ENCODE results near the gene DHX34. TPM values are rescaled to one million over a fixed set of nuclear protein-coding genes. Genes with fewer than 3 reads are reported as not detected.

The DHX34 gene
- total RNA-seq, 1 donor from 2014 or later: 20.0 TPM

GRCh38 chr19:47417746-47418691 is 68.9 kb downstream of the DHX34 start:
- Mint-ChIP-seq H3K9me3 (no peaks in the 10 kb centered on the region), H3K27ac (no peak overlapping the region), H3K4me3 (peak overlapping the region; percentile 44), H3K36me3 (ENCODE audit: low read depth) (no peaks in the 10 kb centered on the region), H3K4me1 (peaks cover 14% of the 10 kb centered on the region), H3K27me3 (peaks cover 69% of the 10 kb centered on the region)
- ChIA-PET POLR2A (no interaction called here), CTCF (no interaction called here)
- peak; percentile 28 for ATAC-seq (ENCODE audit: low read depth)
- intact Hi-C loops (cut with micrococcal nuclease): no loop called here
- TF ChIP-seq CTCF (IDR thresholded peaks at IDR 0.05): no peak
- no peak for DNase-seq

- CTCF ChIA-PET: no interaction called here
- intact Hi-C loops (cut with micrococcal nuclease): no loop called here
- Mint-ChIP-seq H3K4me3 (peak overlapping the region; percentile 32), H3K36me3 (ENCODE audit: low read depth) (no peaks in the 10 kb centered on the region), H3K27me3 (peaks cover 70% of the 10 kb centered on the region), H3K4me1 (peaks cover 14% of the 10 kb centered on the region), H3K27ac (no peak overlapping the region), H3K9me3 (no peaks in the 10 kb centered on the region)
- POLR2A ChIA-PET: no interaction called here
- no peak for TF ChIP-seq CTCF (IDR thresholded peaks at IDR 0.05)
- no peak for ATAC-seq (ENCODE audit: low read depth)
- DNase-seq: no peak
These were observed 69.5 kb downstream of the DHX34 start for GRCh38 chr19:47418692-47419029.

- H3K4me1 Mint-ChIP-seq: peaks cover 14% of the 10 kb centered on the region
- H3K4me3 Mint-ChIP-seq: peak within 1 kb of the TSS; percentile 32
- H3K36me3 Mint-ChIP-seq (ENCODE audit: low read depth): no peaks in the 10 kb centered on the region
- peaks cover 69% of the 10 kb centered on the region for H3K27me3 Mint-ChIP-seq
- intact Hi-C loops (cut with micrococcal nuclease): no loop called here
- H3K27ac Mint-ChIP-seq: no peak within 1 kb of the TSS
- ChIA-PET CTCF (no interaction called here), POLR2A (interaction anchor here (0.5 to 0.6 kb wide), 2 partner anchors 37 to 191 kb away, joined by 4 to 5 read pairs; no protein-coding TSS in a partner anchor)
- no peaks in the 10 kb centered on the region for H3K9me3 Mint-ChIP-seq
- no peak for DNase-seq
- TF ChIP-seq CTCF (IDR thresholded peaks at IDR 0.05): no peak
- peak; percentile 18 for ATAC-seq (ENCODE audit: low read depth)
These were observed 70.1 kb downstream of the DHX34 start, which contains the start of gene MEIS3 for GRCh38 chr19:47419030-47419783. TSS of gene MEIS3 (minus strand) at chr19:47419527. CDS start at chr19:47419081, 446 bp downstream.

- Mint-ChIP-seq H3K36me3 (ENCODE audit: low read depth) (no peaks in the 10 kb centered on the region), H3K9me3 (no peaks in the 10 kb centered on the region), H3K27ac (no peak overlapping the region), H3K27me3 (peaks cover 68% of the 10 kb centered on the region), H3K4me1 (peaks cover 14% of the 10 kb centered on the region), H3K4me3 (no peak overlapping the region)
- CTCF ChIA-PET: no interaction called here
- POLR2A ChIA-PET: interaction anchor here (0.5 to 0.6 kb wide), 3 partner anchors 38 to 609 kb away, joined by 3 to 5 read pairs (median 4); no protein-coding TSS in a partner anchor
- no peak for TF ChIP-seq CTCF (IDR thresholded peaks at IDR 0.05)
- ATAC-seq (ENCODE audit: low read depth) (no peak), DNase-seq (no peak)
- intact Hi-C loops (cut with micrococcal nuclease): no loop called here
These were observed 70.7 kb downstream of the DHX34 start for GRCh38 chr19:47419789-47420188.
